A673 (cell line): ENCODE measurements around the gene PKNOX2. TPM values are rescaled to one million over a fixed set of nuclear protein-coding genes. Genes with fewer than 3 reads are reported as not detected.

Experiments
- BruUV-seq: library from RNA; stranded (reverse); fragments of 400-500 nt; replicated peaks from 2 replicates; lab custom pipeline; 2021; lab: Mats Ljungman, UMichigan
- CTCF ChIA-PET: fragments of 300-600 bp; sonication (Branson Sonifier 250); formaldehyde crosslinking; loops from one replicate; lab custom pipeline; 2022; ENCODE audit warnings: antibody characterized with exemption; lab: Charles Lee
- POLR2A ChIA-PET: fragments of 300-600 bp; sonication (Branson Sonifier 250); formaldehyde crosslinking; loops from one replicate; lab custom pipeline; 2022; ENCODE audit warnings: antibody characterized with exemption; ENCODE audit not compliant: low non-redundant PET; lab: Charles Lee
- DNase-seq: peaks from one replicate; pipeline ENCODE4 v3.0.0-alpha.2; 2015; ENCODE audit warnings: low spot score
- H3K27ac ChIP-seq: fragments of 200-600 bp; sonication (generic); 2 replicates; pipeline ENCODE4 v1.5.1; 2016; ENCODE audit warnings: mixed run types, low read depth, mild to moderate bottlenecking, mixed read lengths, antibody characterized with exemption, low read length; ENCODE audit not compliant: poor library complexity, severe bottlenecking
- H3K27me3 ChIP-seq: fragments of 200-600 bp; sonication (generic); replicated peaks from 2 replicates; pipeline ENCODE4 v1.6.1; 2017; ENCODE audit warnings: mixed run types, low read depth, mild to moderate bottlenecking, mixed read lengths, antibody characterized with exemption, low read length; ENCODE audit not compliant: insufficient read depth, poor library complexity
- H3K36me3 ChIP-seq: fragments of 200-600 bp; sonication (generic); 2 replicates; pipeline ENCODE4 v1.6.1; 2016; ENCODE audit warnings: mixed run types, mild to moderate bottlenecking, mixed read lengths, antibody characterized with exemption, low read length; ENCODE audit not compliant: insufficient read depth, poor library complexity, severe bottlenecking
- H3K4me1 ChIP-seq: fragments of 200-600 bp; sonication (generic); 2 replicates; pipeline ENCODE4 v1.6.1; 2017; ENCODE audit warnings: mixed run types, mild to moderate bottlenecking, mixed read lengths, antibody characterized with exemption, low read length; ENCODE audit not compliant: insufficient read depth, poor library complexity, severe bottlenecking
- H3K4me3 ChIP-seq: fragments of 200-600 bp; sonication (generic); 2 replicates; pipeline ENCODE4 v1.5.1; 2016; ENCODE audit warnings: low read depth, mixed run types, mild to moderate bottlenecking, mixed read lengths, low read length; ENCODE audit not compliant: poor library complexity, severe bottlenecking
- H3K9me3 ChIP-seq: fragments of 200-600 bp; sonication (generic); 2 replicates; pipeline ENCODE4 v1.6.1; 2016; ENCODE audit warnings: mixed run types, low read depth, mild to moderate bottlenecking, mixed read lengths, antibody characterized with exemption, low read length; ENCODE audit not compliant: poor library complexity, severe bottlenecking
- EZH2 ChIP-seq: fragments of 200-600 bp; sonication (generic); IDR thresholded peaks from 2 replicates; pipeline ENCODE4 v1.6.1; 2017; ENCODE audit warnings: borderline replicate concordance, low read depth, mild to moderate bottlenecking, mixed read lengths, antibody characterized with exemption, low read length; ENCODE audit not compliant: poor library complexity, severe bottlenecking
- intact Hi-C: fragments of 100-400 bp; cut with micrococcal nuclease; formaldehyde crosslinking; loops from one replicate; pipeline ENCODE4 v1.10.0; 2022; ENCODE audit not compliant: unreplicated experiment
- total RNA-seq: library from RNA; stranded (reverse); gene quantifications from 2 replicates; pipeline ENCODE4 v1.2.3, GENCODE V29; 2021
- TF ChIP-seq, protein P1 (sequence below): fragments of 300-800, 200-600 bp; sonication (generic); conservative IDR thresholded peaks from 2 replicates; pipeline ENCODE4 v1.5.1; 2017; ENCODE audit warnings: low read depth, mild to moderate bottlenecking, antibody characterized with exemption, low read length, moderate library complexity, mixed read lengths

PKNOX2 gene
- total RNA-seq, 1 experiment from 2014 or later = 1.1 TPM

DNA sequence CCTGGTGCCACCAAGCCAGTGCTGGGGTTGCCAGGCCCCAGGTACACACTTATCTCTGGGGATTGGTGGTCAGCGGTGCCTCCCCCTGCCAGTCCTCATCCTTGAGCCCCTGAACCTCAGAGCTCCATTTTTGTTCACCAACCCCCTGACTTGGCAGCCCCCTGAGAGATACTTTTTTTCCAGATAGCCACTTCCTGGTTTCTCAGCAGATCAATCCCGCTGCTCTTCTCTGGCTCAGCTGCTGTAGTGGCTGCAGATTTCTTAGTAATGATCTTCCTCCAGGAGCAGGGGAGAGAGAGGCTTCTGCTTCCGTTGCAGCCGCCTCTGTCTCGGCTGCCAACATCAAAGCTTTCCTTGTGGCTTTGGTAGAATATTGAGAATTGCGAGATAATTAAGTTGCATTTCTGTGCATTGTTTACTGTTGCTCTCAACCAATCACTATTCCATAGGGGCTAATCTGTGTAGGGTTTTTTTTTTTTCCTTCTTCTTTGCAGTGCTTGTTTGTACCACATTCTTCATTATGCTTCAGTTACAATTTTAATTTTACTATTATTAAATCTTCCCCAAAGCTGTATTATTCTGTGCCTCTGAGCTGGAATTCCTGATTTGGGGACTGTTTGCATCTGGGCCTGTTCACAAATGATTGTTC, 92.1 kb downstream of the PKNOX2 start:
- intact Hi-C loops = no loop called here

DNA sequence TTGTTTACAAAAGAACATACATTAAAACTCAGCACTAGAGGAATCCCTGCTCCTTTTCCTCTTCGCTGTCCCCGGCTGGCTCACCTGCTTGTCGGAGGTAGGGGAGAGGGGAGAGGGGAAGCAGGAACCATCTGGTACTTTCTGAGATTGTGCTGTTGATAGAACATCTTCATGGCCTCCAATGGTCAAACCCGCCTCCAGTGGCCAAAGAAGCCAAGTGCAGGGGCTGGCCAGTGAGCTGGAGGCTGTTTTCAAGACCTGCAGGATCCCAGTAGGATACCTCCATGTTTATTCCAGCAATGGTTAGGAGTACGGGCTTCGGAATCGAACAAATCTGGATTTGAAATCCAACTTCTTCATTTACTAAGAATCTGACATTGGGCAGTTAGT, 92.6 kb downstream of the PKNOX2 start:
- ChIA-PET POLR2A (no interaction called here), CTCF (no interaction called here)
- Histone ChIP-seq H3K4me3 (no peak overlapping the region), H3K4me1 (no peaks in the 10 kb centered on the region), H3K27me3 (no peaks in the 10 kb centered on the region), H3K36me3 (no peaks in the 10 kb centered on the region), H3K27ac (no peak overlapping the region), H3K9me3 (no peaks in the 10 kb centered on the region)
- no peak for DNase-seq
- intact Hi-C loops = no loop called here
- no TSS peak for BruUV-seq
- TF ChIP-seq EZH2 = no peak
- TF ChIP-seq, protein P1, sequence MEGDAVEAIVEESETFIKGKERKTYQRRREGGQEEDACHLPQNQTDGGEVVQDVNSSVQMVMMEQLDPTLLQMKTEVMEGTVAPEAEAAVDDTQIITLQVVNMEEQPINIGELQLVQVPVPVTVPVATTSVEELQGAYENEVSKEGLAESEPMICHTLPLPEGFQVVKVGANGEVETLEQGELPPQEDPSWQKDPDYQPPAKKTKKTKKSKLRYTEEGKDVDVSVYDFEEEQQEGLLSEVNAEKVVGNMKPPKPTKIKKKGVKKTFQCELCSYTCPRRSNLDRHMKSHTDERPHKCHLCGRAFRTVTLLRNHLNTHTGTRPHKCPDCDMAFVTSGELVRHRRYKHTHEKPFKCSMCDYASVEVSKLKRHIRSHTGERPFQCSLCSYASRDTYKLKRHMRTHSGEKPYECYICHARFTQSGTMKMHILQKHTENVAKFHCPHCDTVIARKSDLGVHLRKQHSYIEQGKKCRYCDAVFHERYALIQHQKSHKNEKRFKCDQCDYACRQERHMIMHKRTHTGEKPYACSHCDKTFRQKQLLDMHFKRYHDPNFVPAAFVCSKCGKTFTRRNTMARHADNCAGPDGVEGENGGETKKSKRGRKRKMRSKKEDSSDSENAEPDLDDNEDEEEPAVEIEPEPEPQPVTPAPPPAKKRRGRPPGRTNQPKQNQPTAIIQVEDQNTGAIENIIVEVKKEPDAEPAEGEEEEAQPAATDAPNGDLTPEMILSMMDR = no peak

More for the DNA sequence above, 92.1 kb downstream of the PKNOX2 start:
- no peak for DNase-seq
- no peak overlapping the region for H3K27ac ChIP-seq
- H3K4me3 ChIP-seq = no peak overlapping the region
- H3K9me3 ChIP-seq = no peaks in the 10 kb centered on the region
- H3K36me3 ChIP-seq = no peaks in the 10 kb centered on the region
- no peak for TF ChIP-seq EZH2
- TF ChIP-seq, protein P1 = no peak
- no peaks in the 10 kb centered on the region for H3K27me3 ChIP-seq
- no peaks in the 10 kb centered on the region for H3K4me1 ChIP-seq
- POLR2A ChIA-PET = no interaction called here
- no TSS peak for BruUV-seq
- CTCF ChIA-PET = no interaction called here

DNA sequence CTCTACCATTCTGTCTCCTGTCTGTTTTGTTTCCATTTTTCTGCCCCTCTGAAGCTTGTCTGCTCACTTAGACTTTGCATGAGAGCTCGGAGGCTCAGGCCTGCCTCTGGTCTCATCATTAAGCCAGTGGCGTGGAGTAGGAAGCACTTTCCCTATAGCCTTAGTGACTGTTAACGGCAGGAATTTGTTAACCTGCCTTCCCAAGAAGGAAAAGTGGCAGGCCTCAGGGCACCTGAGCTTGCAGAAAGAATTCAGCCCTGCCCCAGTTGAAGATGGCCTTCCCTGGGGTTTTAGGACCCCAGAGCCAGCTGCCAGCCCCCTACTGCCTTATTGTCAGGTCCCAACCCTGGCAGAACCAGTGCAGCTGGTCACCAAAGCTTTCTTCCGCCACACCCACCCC, 93.2 kb downstream of the PKNOX2 start:
- ChIA-PET CTCF (no interaction called here), POLR2A (no interaction called here)
- DNase-seq = no peak
- Histone ChIP-seq H3K27ac (no peak overlapping the region), H3K27me3 (no peaks in the 10 kb centered on the region), H3K9me3 (no peaks in the 10 kb centered on the region), H3K4me3 (no peak overlapping the region), H3K4me1 (peaks cover 2% of the 10 kb centered on the region), H3K36me3 (no peaks in the 10 kb centered on the region)
- BruUV-seq = no TSS peak
- intact Hi-C loops = no loop called here
- no peak for TF ChIP-seq EZH2
- TF ChIP-seq, protein P1 = no peak
